ENCODE data around the gene RNASE1.
"Not testable (repeated sequence)": the region's sequence is repeated elsewhere in the genome, so short reads cannot be mapped to it uniquely, and the experiment has no call there.

RNASE1 gene

GRCh38 chr14:20760950-20761349 is 41.7 kb downstream of the RNASE1 start:
- no peak for DNase-seq (ENCODE audit: low read depth, low spot score)
- TF ChIP-seq CTCF (IDR thresholded peaks at IDR 0.05; ENCODE audit: insufficient read depth, low read length, missing control alignments), result no peak
- ChIA-PET CTCF (no interaction called here), POLR2A (no interaction called here)
- no peak overlapping the region for H3K4me3 ChIP-seq (ENCODE audit: low read depth, low read length)

GRCh38 chr14:20759465-20759864 is 43.2 kb downstream of the RNASE1 start:
- POLR2A ChIA-PET, result not testable (repeated sequence)

GRCh38 chr14:20757965-20758364 is 44.7 kb downstream of the RNASE1 start:
- H3K4me3 ChIP-seq (ENCODE audit: low read depth, low read length), result no peak overlapping the region
- CTCF ChIA-PET, result no interaction called here
- no peak for DNase-seq (ENCODE audit: low read depth, low spot score)
- TF ChIP-seq CTCF (IDR thresholded peaks at IDR 0.05; ENCODE audit: insufficient read depth, low read length, missing control alignments), result no peak
- POLR2A ChIA-PET, result no interaction called here

More at GRCh38 chr14:20759465-20759864, 43.2 kb downstream of the RNASE1 start:
- DNase-seq (ENCODE audit: low read depth, low spot score); CTCF ChIA-PET; H3K4me3 ChIP-seq (ENCODE audit: low read depth, low read length): not testable (repeated sequence)

GRCh38 chr14:20755037-20755436 is 47.6 kb downstream of the RNASE1 start:
- DNase-seq (ENCODE audit: low read depth, low spot score), result no peak
- ChIA-PET POLR2A (no interaction called here), CTCF (no interaction called here)
- TF ChIP-seq CTCF (IDR thresholded peaks at IDR 0.05; ENCODE audit: insufficient read depth, low read length, missing control alignments), result no peak
- no peak overlapping the region for H3K4me3 ChIP-seq (ENCODE audit: low read depth, low read length)

- no peak for DNase-seq (ENCODE audit: low read depth, low spot score)
- no peak overlapping the region for H3K4me3 ChIP-seq (ENCODE audit: low read depth, low read length)
- ChIA-PET POLR2A (no interaction called here), CTCF (no interaction called here)
- TF ChIP-seq CTCF (IDR thresholded peaks at IDR 0.05; ENCODE audit: insufficient read depth, low read length, missing control alignments), result no peak
Observed at GRCh38 chr14:20754308-20754707, 48.3 kb downstream of the RNASE1 start.

- POLR2A ChIA-PET, result no interaction called here
- TF ChIP-seq CTCF (IDR thresholded peaks at IDR 0.05; ENCODE audit: insufficient read depth, low read length, missing control alignments), result no peak
- CTCF ChIA-PET, result no interaction called here
- no peak overlapping the region for H3K4me3 ChIP-seq (ENCODE audit: low read depth, low read length)
- no peak for DNase-seq (ENCODE audit: low read depth, low spot score)
Observed at GRCh38 chr14:20751963-20752562, 50.6 kb downstream of the RNASE1 start.
